Measurements from ENCODE around the gene DNAJC30.
A peak's percentile ranks its signal among the peaks of the same experiment; 100 is the strongest.

DNAJC30 gene

GRCh38 chr7:73647725-73648592 is 35.3 kb downstream of the DNAJC30 start:
- Histone ChIP-seq H2BK15ac (replicated peaks; ENCODE audit: low read depth) (no peak overlapping the region), H3K23ac (ENCODE audit: low read length) (no peak overlapping the region), H4K5ac (ENCODE audit: low read length) (no peak overlapping the region), H3K27ac (ENCODE audit: low read depth, low read length) (no peak overlapping the region), H3K36me3 (ENCODE audit: control insufficient read depth, insufficient read depth, low read length) (no peaks in the 10 kb centered on the region), H3K79me2 (ENCODE audit: control insufficient read depth, insufficient read depth, low read length) (no peaks in the 10 kb centered on the region), H2BK5ac (ENCODE audit: low read length) (no peak overlapping the region), H4K8ac (ENCODE audit: low read depth, low read length) (no peak overlapping the region), H3K4me1 (ENCODE audit: control insufficient read depth, low read depth, low read length) (no peaks in the 10 kb centered on the region), H3K9ac (ENCODE audit: low read length) (peak overlapping the region; percentile 58), H2BK120ac (ENCODE audit: low read depth, low read length) (no peak overlapping the region), H3K4ac (ENCODE audit: low read depth, low read length) (no peak overlapping the region), H3K4me2 (ENCODE audit: low read length) (peak overlapping the region; percentile 62), H3K56ac (ENCODE audit: low read length) (peak overlapping the region; percentile 79), H3K27me3 (ENCODE audit: insufficient read depth, low read length, poor library complexity) (peaks cover 3% of the 10 kb centered on the region), H3K4me3 (ENCODE audit: low read length) (peak overlapping the region; percentile 35), H2AK5ac (ENCODE audit: low read length) (no peak overlapping the region), H3K18ac (ENCODE audit: low read length) (peak overlapping the region; percentile 33), H3K79me1 (ENCODE audit: low read length) (no peaks in the 10 kb centered on the region)
- no peak for DNase-seq
- no CpG with 5 or more reads among the region's 62 CpGs for WGBS (ENCODE audit: extremely low coverage, insufficient coverage, low lambda C conversion rate)

GRCh38 chr7:73646785-73647724 is 36.2 kb downstream of the DNAJC30 start:
- H3K9ac ChIP-seq (ENCODE audit: low read length) = peak overlapping the region; percentile 32
- no peak overlapping the region for H2AK5ac ChIP-seq (ENCODE audit: low read length)
- H3K56ac ChIP-seq (ENCODE audit: low read length) = peak overlapping the region; percentile 30
- no peaks in the 10 kb centered on the region for H3K36me3 ChIP-seq (ENCODE audit: control insufficient read depth, insufficient read depth, low read length)
- H2BK120ac ChIP-seq (ENCODE audit: low read depth, low read length) = no peak overlapping the region
- no peaks in the 10 kb centered on the region for H3K79me1 ChIP-seq (ENCODE audit: low read length)
- H3K27me3 ChIP-seq (ENCODE audit: insufficient read depth, low read length, poor library complexity) = peaks cover 3% of the 10 kb centered on the region
- no peak overlapping the region for H4K8ac ChIP-seq (ENCODE audit: low read depth, low read length)
- H2BK15ac ChIP-seq (replicated peaks; ENCODE audit: low read depth) = no peak overlapping the region
- H3K4me1 ChIP-seq (ENCODE audit: control insufficient read depth, low read depth, low read length) = no peaks in the 10 kb centered on the region
- H3K79me2 ChIP-seq (ENCODE audit: control insufficient read depth, insufficient read depth, low read length) = no peaks in the 10 kb centered on the region
- H3K18ac ChIP-seq (ENCODE audit: low read length) = no peak overlapping the region
- no peak overlapping the region for H3K4ac ChIP-seq (ENCODE audit: low read depth, low read length)
- no peak overlapping the region for H2BK5ac ChIP-seq (ENCODE audit: low read length)
- no CpG with 5 or more reads among the region's 16 CpGs for WGBS (ENCODE audit: extremely low coverage, insufficient coverage, low lambda C conversion rate)
- no peak overlapping the region for H3K27ac ChIP-seq (ENCODE audit: low read depth, low read length)
- no peak overlapping the region for H3K23ac ChIP-seq (ENCODE audit: low read length)
- peak overlapping the region; percentile 54 for H3K4me2 ChIP-seq (ENCODE audit: low read length)
- no peak overlapping the region for H3K4me3 ChIP-seq (ENCODE audit: low read length)
- no peak for DNase-seq
- H4K5ac ChIP-seq (ENCODE audit: low read length) = no peak overlapping the region

GRCh38 chr7:73645643-73646174 is 37.5 kb downstream of the DNAJC30 start:
- H3K9ac ChIP-seq (ENCODE audit: low read length) = no peak overlapping the region
- H3K79me1 ChIP-seq (ENCODE audit: low read length) = no peaks in the 10 kb centered on the region
- no peak overlapping the region for H3K27ac ChIP-seq (ENCODE audit: low read depth, low read length)
- H3K18ac ChIP-seq (ENCODE audit: low read length) = no peak overlapping the region
- H2AK5ac ChIP-seq (ENCODE audit: low read length) = no peak overlapping the region
- H2BK120ac ChIP-seq (ENCODE audit: low read depth, low read length) = no peak overlapping the region
- no peak for DNase-seq
- H3K4me3 ChIP-seq (ENCODE audit: low read length) = no peak overlapping the region
- H3K23ac ChIP-seq (ENCODE audit: low read length) = no peak overlapping the region
- H4K5ac ChIP-seq (ENCODE audit: low read length) = no peak overlapping the region
- no peak overlapping the region for H2BK15ac ChIP-seq (replicated peaks; ENCODE audit: low read depth)
- no peak overlapping the region for H4K8ac ChIP-seq (ENCODE audit: low read depth, low read length)
- H3K27me3 ChIP-seq (ENCODE audit: insufficient read depth, low read length, poor library complexity) = peaks cover 3% of the 10 kb centered on the region
- H2BK5ac ChIP-seq (ENCODE audit: low read length) = no peak overlapping the region
- no peaks in the 10 kb centered on the region for H3K79me2 ChIP-seq (ENCODE audit: control insufficient read depth, insufficient read depth, low read length)
- no CpG with 5 or more reads among the region's 4 CpGs for whole genome bisulfite sequencing (ENCODE audit: extremely low coverage, insufficient coverage, low lambda C conversion rate)
- H3K4me1 ChIP-seq (ENCODE audit: control insufficient read depth, low read depth, low read length) = no peaks in the 10 kb centered on the region
- H3K4ac ChIP-seq (ENCODE audit: low read depth, low read length) = no peak overlapping the region
- H3K56ac ChIP-seq (ENCODE audit: low read length) = no peak overlapping the region
- no peak overlapping the region for H3K4me2 ChIP-seq (ENCODE audit: low read length)
- no peaks in the 10 kb centered on the region for H3K36me3 ChIP-seq (ENCODE audit: control insufficient read depth, insufficient read depth, low read length)

- H2BK120ac ChIP-seq (ENCODE audit: low read depth, low read length) = no peak overlapping the region
- peaks cover 3% of the 10 kb centered on the region for H3K27me3 ChIP-seq (ENCODE audit: insufficient read depth, low read length, poor library complexity)
- H4K5ac ChIP-seq (ENCODE audit: low read length) = no peak overlapping the region
- no peak overlapping the region for H2BK15ac ChIP-seq (replicated peaks; ENCODE audit: low read depth)
- H3K4me2 ChIP-seq (ENCODE audit: low read length) = no peak overlapping the region
- no peak overlapping the region for H2BK5ac ChIP-seq (ENCODE audit: low read length)
- H3K56ac ChIP-seq (ENCODE audit: low read length) = no peak overlapping the region
- no peak overlapping the region for H3K4me3 ChIP-seq (ENCODE audit: low read length)
- DNase-seq = no peak
- no peak overlapping the region for H2AK5ac ChIP-seq (ENCODE audit: low read length)
- no peak overlapping the region for H3K4ac ChIP-seq (ENCODE audit: low read depth, low read length)
- H3K36me3 ChIP-seq (ENCODE audit: control insufficient read depth, insufficient read depth, low read length) = no peaks in the 10 kb centered on the region
- H3K79me1 ChIP-seq (ENCODE audit: low read length) = no peaks in the 10 kb centered on the region
- no peak overlapping the region for H3K18ac ChIP-seq (ENCODE audit: low read length)
- no peaks in the 10 kb centered on the region for H3K4me1 ChIP-seq (ENCODE audit: control insufficient read depth, low read depth, low read length)
- no peaks in the 10 kb centered on the region for H3K79me2 ChIP-seq (ENCODE audit: control insufficient read depth, insufficient read depth, low read length)
- H3K9ac ChIP-seq (ENCODE audit: low read length) = no peak overlapping the region
- H3K23ac ChIP-seq (ENCODE audit: low read length) = no peak overlapping the region
- WGBS (ENCODE audit: extremely low coverage, insufficient coverage, low lambda C conversion rate) = no CpG with 5 or more reads among the region's 5 CpGs
- no peak overlapping the region for H3K27ac ChIP-seq (ENCODE audit: low read depth, low read length)
- H4K8ac ChIP-seq (ENCODE audit: low read depth, low read length) = no peak overlapping the region
Observed at GRCh38 chr7:73644688-73645286, 38.5 kb downstream of the DNAJC30 start.

GRCh38 chr7:73642834-73643233 is 40.4 kb downstream of the DNAJC30 start:
- H3K27ac ChIP-seq (ENCODE audit: low read depth, low read length) = no peak overlapping the region
- no peak overlapping the region for H3K9ac ChIP-seq (ENCODE audit: low read length)
- no peak overlapping the region for H3K4ac ChIP-seq (ENCODE audit: low read depth, low read length)
- H3K79me2 ChIP-seq (ENCODE audit: control insufficient read depth, insufficient read depth, low read length) = no peaks in the 10 kb centered on the region
- no peak overlapping the region for H3K4me2 ChIP-seq (ENCODE audit: low read length)
- no CpG with 5 or more reads among the region's 2 CpGs for WGBS (ENCODE audit: extremely low coverage, insufficient coverage, low lambda C conversion rate)
- H2BK5ac ChIP-seq (ENCODE audit: low read length) = no peak overlapping the region
- no peak overlapping the region for H4K8ac ChIP-seq (ENCODE audit: low read depth, low read length)
- no peak overlapping the region for H4K5ac ChIP-seq (ENCODE audit: low read length)
- no peak for DNase-seq
- H3K36me3 ChIP-seq (ENCODE audit: control insufficient read depth, insufficient read depth, low read length) = no peaks in the 10 kb centered on the region
- no peak overlapping the region for H2AK5ac ChIP-seq (ENCODE audit: low read length)
- no peak overlapping the region for H2BK15ac ChIP-seq (replicated peaks; ENCODE audit: low read depth)
- no peak overlapping the region for H3K18ac ChIP-seq (ENCODE audit: low read length)
- H2BK120ac ChIP-seq (ENCODE audit: low read depth, low read length) = no peak overlapping the region
- H3K4me1 ChIP-seq (ENCODE audit: control insufficient read depth, low read depth, low read length) = no peaks in the 10 kb centered on the region
- H3K79me1 ChIP-seq (ENCODE audit: low read length) = no peaks in the 10 kb centered on the region
- no peaks in the 10 kb centered on the region for H3K27me3 ChIP-seq (ENCODE audit: insufficient read depth, low read length, poor library complexity)
- H3K56ac ChIP-seq (ENCODE audit: low read length) = no peak overlapping the region
- no peak overlapping the region for H3K4me3 ChIP-seq (ENCODE audit: low read length)
- no peak overlapping the region for H3K23ac ChIP-seq (ENCODE audit: low read length)

All from mesendoderm (in vitro differentiated cells).